HepG2 (cell line): ENCODE measurements around the gene NUP54. TPM values are rescaled to one million over a fixed set of nuclear protein-coding genes. Genes with fewer than 3 reads are reported as not detected.

Experiments used
- CBX5 ChIP-seq: sonication (generic); formaldehyde crosslinking; IDR thresholded peaks from 2 replicates; pipeline ENCODE4 v1.4.0; 2020; ENCODE audit warnings: missing genetic modification reagents, borderline replicate concordance
- MBNL3 ChIP-seq: fragments of 250-450 bp; sonication (Bioruptor Pico); conservative IDR thresholded peaks from 2 replicates; pipeline ENCODE4 v1.8.0; 2022; ENCODE audit warnings: mild to moderate bottlenecking, inconsistent platforms
- NFYC ChIP-seq: IDR thresholded peaks from 2 replicates; pipeline ENCODE4 v1.6.1; 2016; ENCODE audit warnings: missing genetic modification reagents, missing compliant biosample characterization
- PCBP1 ChIP-seq: fragments of 200-400 bp; formaldehyde crosslinking; IDR thresholded peaks from 2 replicates; pipeline ENCODE4 v1.6.1; 2017; ENCODE audit warnings: mild to moderate bottlenecking, low read depth, low read length, borderline replicate concordance
- PHF8 ChIP-seq: sonication (generic); formaldehyde crosslinking; IDR thresholded peaks from 2 replicates; pipeline ENCODE4 v1.5.0; 2020; ENCODE audit warnings: missing genetic modification reagents
- SMYD3 ChIP-seq: sonication (generic); formaldehyde crosslinking; IDR thresholded peaks from 2 replicates; pipeline ENCODE4 v1.8.1; 2023; ENCODE audit warnings: mild to moderate bottlenecking, missing genetic modification reagents
- ZFAT ChIP-seq: sonication (generic); formaldehyde crosslinking; conservative IDR thresholded peaks from 2 replicates; pipeline ENCODE4 v1.8.1; 2023; ENCODE audit warnings: missing genetic modification reagents, inconsistent platforms
- ZNF20 ChIP-seq: sonication (generic); formaldehyde crosslinking; IDR thresholded peaks from 2 replicates; pipeline ENCODE4 v1.4.0; 2020; ENCODE audit warnings: mild to moderate bottlenecking, moderate library complexity, missing genetic modification reagents
- ZNF839 ChIP-seq: sonication (generic); formaldehyde crosslinking; IDR thresholded peaks from 2 replicates; pipeline ENCODE4 v1.4.0; 2020; ENCODE audit warnings: missing genetic modification reagents, mild to moderate bottlenecking, borderline replicate concordance
- polyA plus RNA-seq, 8 experiments: library from polyadenylated mRNA; depleted of rRNA in 3 of 8; stranded (reverse) in 7 of 8; unstranded in 1 of 8; fragments of >200 nt; fragmentation: Illumina TruSeq in 4 of 8; extraction: Trizol in 4 of 8; gene quantifications; 2 replicates each; pipeline versions ENCODE4 v1.2.1 to v1.2.3, GENCODE V29; 2011 to 2016; ENCODE audit warnings: low read depth in 4 of 8, missing spikeins in 1 of 8, mixed read lengths in 1 of 8; ENCODE audit not compliant: insufficient read depth in 1 of 8
- total RNA-seq, 5 experiments: library from RNA; depleted of rRNA; stranded (reverse); fragments of >200 nt; fragmentation: Illumina TruSeq; extraction: Trizol; gene quantifications; 2 replicates each; pipeline ENCODE4 v1.2.3, GENCODE V29; 2016; ENCODE audit warnings: low read depth in 1 of 5
- TF ChIP-seq, protein P1 (sequence below): sonication (generic); formaldehyde crosslinking; IDR thresholded peaks from 2 replicates; pipeline ENCODE4 v1.9.0; 2021; ENCODE audit warnings: mild to moderate bottlenecking, missing genetic modification reagents
- TF ChIP-seq, protein P2 (sequence below): sonication (generic); formaldehyde crosslinking; IDR thresholded peaks from 2 replicates; pipeline ENCODE4 v1.9.0; 2022; ENCODE audit warnings: missing genetic modification reagents, mild to moderate bottlenecking, borderline replicate concordance
- TF ChIP-seq, protein P3 (sequence below): sonication (generic); formaldehyde crosslinking; IDR thresholded peaks from 2 replicates; pipeline ENCODE4 v1.8.0; 2022; ENCODE audit warnings: missing genetic modification reagents, low read depth, mild to moderate bottlenecking, borderline replicate concordance
- TF ChIP-seq, protein P4 (sequence below): sonication (generic); formaldehyde crosslinking; IDR thresholded peaks from 2 replicates; pipeline ENCODE4 v1.5.0; 2020; ENCODE audit warnings: mild to moderate bottlenecking, missing genetic modification reagents
- TF ChIP-seq, protein P5 (sequence below): sonication (generic); formaldehyde crosslinking; IDR thresholded peaks from 2 replicates; pipeline ENCODE4 v1.4.0; 2020; ENCODE audit warnings: missing genetic modification reagents

The NUP54 gene
- total and polyA plus RNA-seq, 2 of the 13 experiments (the other 11 are each of a cell fraction or from before 2014, with no cell fraction given): 36.1 to 69.3 TPM

DNA sequence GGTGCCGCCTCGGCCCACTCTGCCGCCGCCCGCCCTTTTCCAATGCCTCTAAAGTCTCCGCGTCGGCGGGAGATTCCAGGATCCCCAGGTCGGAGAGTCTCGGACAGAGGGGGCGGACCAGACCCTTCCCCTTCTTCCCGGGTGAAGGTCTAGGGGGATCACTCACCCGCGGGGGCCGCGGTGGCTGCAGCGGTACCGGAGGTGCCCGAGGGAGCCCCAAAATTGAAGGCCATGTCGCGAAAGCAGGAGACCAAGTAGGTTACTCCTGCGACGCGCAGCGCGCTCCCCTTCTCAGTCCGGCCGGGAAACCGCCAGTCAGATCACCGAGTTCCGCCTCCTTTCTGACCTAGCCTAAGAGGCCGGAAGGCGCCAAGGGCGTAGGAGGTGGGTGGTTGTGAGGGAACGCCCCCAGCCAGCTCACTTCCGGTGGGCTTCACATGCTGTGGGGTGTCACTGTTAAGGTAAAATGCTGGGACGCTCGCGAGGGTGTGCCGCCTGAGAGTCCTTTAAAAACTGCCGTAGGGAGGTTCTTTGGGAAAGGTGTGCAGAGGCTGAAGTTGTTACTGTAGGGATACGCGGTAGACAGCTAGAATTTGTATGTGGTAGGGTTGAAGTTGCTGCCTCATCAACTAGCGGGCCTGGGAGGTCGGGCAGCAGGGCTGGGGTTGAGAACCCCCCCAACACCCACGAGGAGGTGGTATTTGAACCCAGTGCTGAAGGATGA is at the start of gene NUP54 (continued):
- TF ChIP-seq MBNL3 (CRISPR knock-in tag) (no peak), ZFAT (no peak), PHF8 (peak; percentile 97), NFYC (CRISPR knock-in tag) (no peak), CBX5 (peak; percentile 95; the same call in 1 of the 2 replicates), ZNF839 (peak; percentile 96), SMYD3 (CRISPR knock-in tag) (peak; percentile 95), ZNF20 (CRISPR knock-in tag) (no peak), PCBP1 (peak; percentile 28; the same call in 1 of the 2 replicates)
- TF ChIP-seq, protein P1, sequence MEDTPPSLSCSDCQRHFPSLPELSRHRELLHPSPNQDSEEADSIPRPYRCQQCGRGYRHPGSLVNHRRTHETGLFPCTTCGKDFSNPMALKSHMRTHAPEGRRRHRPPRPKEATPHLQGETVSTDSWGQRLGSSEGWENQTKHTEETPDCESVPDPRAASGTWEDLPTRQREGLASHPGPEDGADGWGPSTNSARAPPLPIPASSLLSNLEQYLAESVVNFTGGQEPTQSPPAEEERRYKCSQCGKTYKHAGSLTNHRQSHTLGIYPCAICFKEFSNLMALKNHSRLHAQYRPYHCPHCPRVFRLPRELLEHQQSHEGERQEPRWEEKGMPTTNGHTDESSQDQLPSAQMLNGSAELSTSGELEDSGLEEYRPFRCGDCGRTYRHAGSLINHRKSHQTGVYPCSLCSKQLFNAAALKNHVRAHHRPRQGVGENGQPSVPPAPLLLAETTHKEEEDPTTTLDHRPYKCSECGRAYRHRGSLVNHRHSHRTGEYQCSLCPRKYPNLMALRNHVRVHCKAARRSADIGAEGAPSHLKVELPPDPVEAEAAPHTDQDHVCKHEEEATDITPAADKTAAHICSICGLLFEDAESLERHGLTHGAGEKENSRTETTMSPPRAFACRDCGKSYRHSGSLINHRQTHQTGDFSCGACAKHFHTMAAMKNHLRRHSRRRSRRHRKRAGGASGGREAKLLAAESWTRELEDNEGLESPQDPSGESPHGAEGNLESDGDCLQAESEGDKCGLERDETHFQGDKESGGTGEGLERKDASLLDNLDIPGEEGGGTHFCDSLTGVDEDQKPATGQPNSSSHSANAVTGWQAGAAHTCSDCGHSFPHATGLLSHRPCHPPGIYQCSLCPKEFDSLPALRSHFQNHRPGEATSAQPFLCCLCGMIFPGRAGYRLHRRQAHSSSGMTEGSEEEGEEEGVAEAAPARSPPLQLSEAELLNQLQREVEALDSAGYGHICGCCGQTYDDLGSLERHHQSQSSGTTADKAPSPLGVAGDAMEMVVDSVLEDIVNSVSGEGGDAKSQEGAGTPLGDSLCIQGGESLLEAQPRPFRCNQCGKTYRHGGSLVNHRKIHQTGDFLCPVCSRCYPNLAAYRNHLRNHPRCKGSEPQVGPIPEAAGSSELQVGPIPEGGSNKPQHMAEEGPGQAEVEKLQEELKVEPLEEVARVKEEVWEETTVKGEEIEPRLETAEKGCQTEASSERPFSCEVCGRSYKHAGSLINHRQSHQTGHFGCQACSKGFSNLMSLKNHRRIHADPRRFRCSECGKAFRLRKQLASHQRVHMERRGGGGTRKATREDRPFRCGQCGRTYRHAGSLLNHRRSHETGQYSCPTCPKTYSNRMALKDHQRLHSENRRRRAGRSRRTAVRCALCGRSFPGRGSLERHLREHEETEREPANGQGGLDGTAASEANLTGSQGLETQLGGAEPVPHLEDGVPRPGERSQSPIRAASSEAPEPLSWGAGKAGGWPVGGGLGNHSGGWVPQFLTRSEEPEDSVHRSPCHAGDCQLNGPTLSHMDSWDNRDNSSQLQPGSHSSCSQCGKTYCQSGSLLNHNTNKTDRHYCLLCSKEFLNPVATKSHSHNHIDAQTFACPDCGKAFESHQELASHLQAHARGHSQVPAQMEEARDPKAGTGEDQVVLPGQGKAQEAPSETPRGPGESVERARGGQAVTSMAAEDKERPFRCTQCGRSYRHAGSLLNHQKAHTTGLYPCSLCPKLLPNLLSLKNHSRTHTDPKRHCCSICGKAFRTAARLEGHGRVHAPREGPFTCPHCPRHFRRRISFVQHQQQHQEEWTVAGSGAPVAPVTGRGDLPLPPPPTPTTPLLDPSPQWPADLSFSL: no peak
- TF ChIP-seq, protein P2, sequence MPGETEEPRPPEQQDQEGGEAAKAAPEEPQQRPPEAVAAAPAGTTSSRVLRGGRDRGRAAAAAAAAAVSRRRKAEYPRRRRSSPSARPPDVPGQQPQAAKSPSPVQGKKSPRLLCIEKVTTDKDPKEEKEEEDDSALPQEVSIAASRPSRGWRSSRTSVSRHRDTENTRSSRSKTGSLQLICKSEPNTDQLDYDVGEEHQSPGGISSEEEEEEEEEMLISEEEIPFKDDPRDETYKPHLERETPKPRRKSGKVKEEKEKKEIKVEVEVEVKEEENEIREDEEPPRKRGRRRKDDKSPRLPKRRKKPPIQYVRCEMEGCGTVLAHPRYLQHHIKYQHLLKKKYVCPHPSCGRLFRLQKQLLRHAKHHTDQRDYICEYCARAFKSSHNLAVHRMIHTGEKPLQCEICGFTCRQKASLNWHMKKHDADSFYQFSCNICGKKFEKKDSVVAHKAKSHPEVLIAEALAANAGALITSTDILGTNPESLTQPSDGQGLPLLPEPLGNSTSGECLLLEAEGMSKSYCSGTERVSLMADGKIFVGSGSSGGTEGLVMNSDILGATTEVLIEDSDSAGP (CRISPR knock-in tag): peak; percentile 97
- TF ChIP-seq, protein P3, sequence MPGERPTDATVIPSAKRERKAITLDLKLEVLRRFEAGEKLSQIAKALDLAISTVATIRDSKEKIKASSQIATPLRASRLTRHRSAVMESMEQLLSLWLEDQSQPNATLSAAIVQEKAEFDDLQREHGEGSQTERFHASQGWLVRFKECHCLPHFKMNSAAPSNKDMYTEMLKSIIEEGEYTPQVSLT: peak; percentile 82; the same call in 1 of the 2 replicates
- TF ChIP-seq, protein P4, sequence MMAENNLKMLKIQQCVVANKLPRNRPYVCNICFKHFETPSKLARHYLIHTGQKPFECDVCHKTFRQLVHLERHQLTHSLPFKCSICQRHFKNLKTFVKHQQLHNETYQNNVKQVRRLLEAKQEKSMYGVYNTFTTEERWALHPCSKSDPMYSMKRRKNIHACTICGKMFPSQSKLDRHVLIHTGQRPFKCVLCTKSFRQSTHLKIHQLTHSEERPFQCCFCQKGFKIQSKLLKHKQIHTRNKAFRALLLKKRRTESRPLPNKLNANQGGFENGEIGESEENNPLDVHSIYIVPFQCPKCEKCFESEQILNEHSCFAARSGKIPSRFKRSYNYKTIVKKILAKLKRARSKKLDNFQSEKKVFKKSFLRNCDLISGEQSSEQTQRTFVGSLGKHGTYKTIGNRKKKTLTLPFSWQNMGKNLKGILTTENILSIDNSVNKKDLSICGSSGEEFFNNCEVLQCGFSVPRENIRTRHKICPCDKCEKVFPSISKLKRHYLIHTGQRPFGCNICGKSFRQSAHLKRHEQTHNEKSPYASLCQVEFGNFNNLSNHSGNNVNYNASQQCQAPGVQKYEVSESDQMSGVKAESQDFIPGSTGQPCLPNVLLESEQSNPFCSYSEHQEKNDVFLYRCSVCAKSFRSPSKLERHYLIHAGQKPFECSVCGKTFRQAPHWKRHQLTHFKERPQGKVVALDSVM: peak; percentile 91
- TF ChIP-seq, protein P5, sequence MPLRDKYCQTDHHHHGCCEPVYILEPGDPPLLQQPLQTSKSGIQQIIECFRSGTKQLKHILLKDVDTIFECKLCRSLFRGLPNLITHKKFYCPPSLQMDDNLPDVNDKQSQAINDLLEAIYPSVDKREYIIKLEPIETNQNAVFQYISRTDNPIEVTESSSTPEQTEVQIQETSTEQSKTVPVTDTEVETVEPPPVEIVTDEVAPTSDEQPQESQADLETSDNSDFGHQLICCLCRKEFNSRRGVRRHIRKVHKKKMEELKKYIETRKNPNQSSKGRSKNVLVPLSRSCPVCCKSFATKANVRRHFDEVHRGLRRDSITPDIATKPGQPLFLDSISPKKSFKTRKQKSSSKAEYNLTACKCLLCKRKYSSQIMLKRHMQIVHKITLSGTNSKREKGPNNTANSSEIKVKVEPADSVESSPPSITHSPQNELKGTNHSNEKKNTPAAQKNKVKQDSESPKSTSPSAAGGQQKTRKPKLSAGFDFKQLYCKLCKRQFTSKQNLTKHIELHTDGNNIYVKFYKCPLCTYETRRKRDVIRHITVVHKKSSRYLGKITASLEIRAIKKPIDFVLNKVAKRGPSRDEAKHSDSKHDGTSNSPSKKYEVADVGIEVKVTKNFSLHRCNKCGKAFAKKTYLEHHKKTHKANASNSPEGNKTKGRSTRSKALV (CRISPR knock-in tag): peak; percentile 43; the same call in 1 of the 2 replicates
